ENCODE data around the gene DCP1B. TPM values are rescaled to one million over a fixed set of nuclear protein-coding genes. Genes with fewer than 3 reads are reported as not detected.
A peak's percentile ranks its signal among the peaks of the same experiment; 100 is the strongest.

DCP1B gene
- total and polyA plus RNA-seq, 4 donors, result 3.5 to 5.5 (median 4.6) TPM

DNA sequence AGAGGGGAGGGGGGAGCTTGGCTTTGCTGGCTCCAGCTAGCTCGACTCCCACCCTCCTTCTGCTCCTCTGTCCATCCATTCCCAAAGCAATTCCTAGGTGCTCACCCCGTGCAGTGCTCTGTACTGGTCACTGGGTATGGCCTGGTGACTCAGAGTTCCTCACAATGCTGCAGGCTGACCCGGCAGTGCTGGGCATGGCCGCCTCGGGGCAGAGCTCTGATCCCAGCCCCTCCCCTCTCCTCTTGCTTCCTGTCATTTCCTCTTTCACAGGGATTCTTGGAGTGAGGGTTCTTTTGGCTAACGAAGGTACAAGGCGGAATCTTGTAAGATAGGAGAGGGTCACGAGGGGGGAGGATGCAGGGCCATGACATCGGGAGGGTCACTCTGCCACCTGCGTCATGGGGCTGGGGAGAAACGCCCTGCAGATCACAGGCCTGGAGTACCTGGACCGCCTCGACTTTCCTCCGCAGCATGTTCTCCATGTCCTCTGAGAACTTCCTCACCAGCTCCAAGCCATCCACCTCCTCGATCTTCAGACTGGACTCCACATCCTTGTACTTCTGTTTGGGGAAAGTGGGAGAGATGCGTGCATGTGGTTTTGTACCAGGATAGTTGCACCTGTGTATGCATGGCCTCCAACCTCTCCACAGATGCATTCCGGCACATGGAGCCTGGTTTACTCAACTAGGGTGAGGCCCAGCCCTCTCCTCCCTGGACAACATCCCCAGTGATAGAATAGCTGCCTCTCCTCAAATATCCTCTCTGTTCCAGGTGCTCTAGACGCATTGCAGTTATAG, 91.5 kb downstream of the DCP1B start:
- TF ChIP-seq FOXA1 (IDR thresholded peaks at IDR 0.05), result no peak
- TF ChIP-seq YY1 (IDR thresholded peaks at IDR 0.05), result no peak
- no peak for TF ChIP-seq RAD21 (IDR thresholded peaks at IDR 0.05)
- TF ChIP-seq HNF4G (IDR thresholded peaks at IDR 0.05), result no peak
- TF ChIP-seq, protein P1, sequence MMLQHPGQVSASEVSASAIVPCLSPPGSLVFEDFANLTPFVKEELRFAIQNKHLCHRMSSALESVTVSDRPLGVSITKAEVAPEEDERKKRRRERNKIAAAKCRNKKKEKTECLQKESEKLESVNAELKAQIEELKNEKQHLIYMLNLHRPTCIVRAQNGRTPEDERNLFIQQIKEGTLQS (IDR thresholded peaks at IDR 0.05), result no peak
- Histone ChIP-seq H3K4me3 (ENCODE audit: low read depth in 1 of 3, low read length in 3 of 3) (no peak overlapping the region), H3K4me1 (ENCODE audit: control insufficient read depth in 4 of 4, insufficient read depth in 4 of 4, low read length in 3 of 4) (no peaks in the 10 kb centered on the region), H3K9me3 (ENCODE audit: control insufficient read depth in 4 of 4, low read length in 3 of 4) (no peaks in the 10 kb centered on the region), H3K9ac (ENCODE audit: low read depth in 1 of 2, low read length in 2 of 2) (no peak overlapping the region), H3K27me3 (ENCODE audit: control insufficient read depth in 4 of 4, insufficient read depth in 4 of 4, low read length in 3 of 4) (peaks cover 0 to 3% (median 0%) of the 10 kb centered on the region in 4 donors), H3K36me3 (ENCODE audit: control insufficient read depth in 4 of 4, insufficient read depth in 3 of 4, low read depth in 1 of 4, low read length in 3 of 4) (no peaks in the 10 kb centered on the region), H3K27ac (ENCODE audit: low read depth in 1 of 2, low read length in 2 of 2) (no peak overlapping the region)
- DNase-seq (ENCODE audit: low spot score), result peak; percentile 28
- 81% methylated on average over 18 of the region's 18 CpGs for WGBS

DNA sequence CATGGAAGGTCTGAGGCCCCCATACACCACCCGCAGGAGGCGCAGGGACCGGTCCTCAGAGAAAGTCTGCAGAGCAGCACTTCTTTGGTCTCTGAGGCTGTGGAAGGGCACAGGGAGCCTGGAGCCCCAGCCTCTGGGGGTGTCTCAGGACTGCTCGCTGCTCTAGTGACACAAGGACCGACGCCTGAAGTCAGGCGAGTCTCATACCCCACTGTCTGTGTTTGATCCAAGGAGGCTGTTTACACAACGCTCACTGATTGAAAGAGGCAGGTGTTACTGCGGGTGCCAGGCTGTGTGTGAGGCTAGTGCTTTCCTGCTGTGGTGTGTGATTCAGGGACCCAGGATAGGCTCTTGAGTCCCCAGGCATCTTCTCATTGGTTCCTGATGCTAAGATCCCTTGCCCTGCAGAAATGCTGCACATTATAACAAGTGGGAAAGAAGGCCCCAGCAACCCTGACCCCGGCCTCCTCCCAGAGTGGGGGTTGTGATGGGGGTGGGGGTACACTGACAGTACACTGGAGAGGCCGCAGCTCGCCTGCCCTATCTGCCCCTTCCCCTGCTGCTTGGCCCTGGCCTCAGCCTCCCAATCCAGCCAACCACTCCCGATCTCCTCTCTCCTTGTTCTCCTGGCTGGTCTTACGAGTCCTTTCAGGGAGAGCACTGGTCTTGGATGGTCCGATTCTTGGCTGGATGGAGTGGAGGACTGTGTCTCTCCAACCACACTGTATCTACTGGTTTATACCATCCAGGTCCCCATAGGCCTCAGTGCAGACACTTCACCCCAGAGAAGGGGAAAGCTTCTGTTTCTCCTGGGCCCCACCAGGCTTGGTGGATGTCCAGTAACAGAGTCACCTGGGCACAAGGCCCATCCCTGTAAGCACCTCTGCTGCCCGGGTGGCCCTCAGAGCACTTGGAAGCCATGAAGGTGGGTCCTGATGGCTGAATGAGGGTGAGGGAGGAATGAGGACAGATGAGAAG, 92.4 kb downstream of the DCP1B start:
- 85% methylated on average over 16 of the region's 16 CpGs for WGBS
- Histone ChIP-seq H3K4me1 (ENCODE audit: control insufficient read depth in 4 of 4, insufficient read depth in 4 of 4, low read length in 3 of 4) (no peaks in the 10 kb centered on the region), H3K36me3 (ENCODE audit: control insufficient read depth in 4 of 4, insufficient read depth in 3 of 4, low read depth in 1 of 4, low read length in 3 of 4) (no peaks in the 10 kb centered on the region), H3K27ac (ENCODE audit: low read depth in 1 of 2, low read length in 2 of 2) (no peak overlapping the region), H3K27me3 (ENCODE audit: control insufficient read depth in 4 of 4, insufficient read depth in 4 of 4, low read length in 3 of 4) (peaks cover 0 to 5% (median 0%) of the 10 kb centered on the region in 4 donors), H3K4me3 (ENCODE audit: low read depth in 1 of 3, low read length in 3 of 3) (no peak overlapping the region), H3K9ac (ENCODE audit: low read depth in 1 of 2, low read length in 2 of 2) (no peak overlapping the region), H3K9me3 (ENCODE audit: control insufficient read depth in 4 of 4, low read length in 3 of 4) (no peaks in the 10 kb centered on the region)
- DNase-seq (ENCODE audit: low spot score), result peak; percentile 30
- TF ChIP-seq FOXA2 (IDR thresholded peaks at IDR 0.05), result no peak

DNA sequence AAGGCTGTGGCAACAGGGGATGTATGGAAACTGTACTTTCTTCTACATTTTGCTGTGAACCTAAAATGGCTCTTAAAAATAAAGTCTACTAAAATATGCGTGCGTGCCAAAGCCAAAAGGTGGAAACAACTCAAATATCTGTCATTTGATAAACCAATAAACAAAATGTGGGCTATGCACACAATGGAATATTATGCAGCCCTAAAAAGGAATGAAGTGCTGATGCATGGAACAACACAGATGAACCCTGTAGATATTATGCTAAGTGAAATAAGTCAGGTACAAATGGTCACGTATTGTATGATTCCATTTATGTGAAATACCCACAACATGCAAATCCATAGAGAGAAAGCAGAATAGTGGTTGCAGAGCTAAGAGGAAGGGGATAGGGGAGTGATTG, 93.8 kb downstream of the DCP1B start:
- Histone ChIP-seq H3K4me3 (ENCODE audit: low read depth in 1 of 3, low read length in 3 of 3) (no peak overlapping the region), H3K36me3 (ENCODE audit: control insufficient read depth in 4 of 4, insufficient read depth in 3 of 4, low read depth in 1 of 4, low read length in 3 of 4) (no peaks in the 10 kb centered on the region), H3K27me3 (ENCODE audit: control insufficient read depth in 4 of 4, insufficient read depth in 4 of 4, low read length in 3 of 4) (peaks cover 0 to 5% (median 0%) of the 10 kb centered on the region in 4 donors), H3K4me1 (ENCODE audit: control insufficient read depth in 4 of 4, insufficient read depth in 4 of 4, low read length in 3 of 4) (no peaks in the 10 kb centered on the region), H3K27ac (ENCODE audit: low read depth in 1 of 2, low read length in 2 of 2) (no peak overlapping the region), H3K9me3 (ENCODE audit: control insufficient read depth in 4 of 4, low read length in 3 of 4) (no peaks in the 10 kb centered on the region), H3K9ac (ENCODE audit: low read depth in 1 of 2, low read length in 2 of 2) (no peak overlapping the region)
- TF ChIP-seq, protein P2, sequence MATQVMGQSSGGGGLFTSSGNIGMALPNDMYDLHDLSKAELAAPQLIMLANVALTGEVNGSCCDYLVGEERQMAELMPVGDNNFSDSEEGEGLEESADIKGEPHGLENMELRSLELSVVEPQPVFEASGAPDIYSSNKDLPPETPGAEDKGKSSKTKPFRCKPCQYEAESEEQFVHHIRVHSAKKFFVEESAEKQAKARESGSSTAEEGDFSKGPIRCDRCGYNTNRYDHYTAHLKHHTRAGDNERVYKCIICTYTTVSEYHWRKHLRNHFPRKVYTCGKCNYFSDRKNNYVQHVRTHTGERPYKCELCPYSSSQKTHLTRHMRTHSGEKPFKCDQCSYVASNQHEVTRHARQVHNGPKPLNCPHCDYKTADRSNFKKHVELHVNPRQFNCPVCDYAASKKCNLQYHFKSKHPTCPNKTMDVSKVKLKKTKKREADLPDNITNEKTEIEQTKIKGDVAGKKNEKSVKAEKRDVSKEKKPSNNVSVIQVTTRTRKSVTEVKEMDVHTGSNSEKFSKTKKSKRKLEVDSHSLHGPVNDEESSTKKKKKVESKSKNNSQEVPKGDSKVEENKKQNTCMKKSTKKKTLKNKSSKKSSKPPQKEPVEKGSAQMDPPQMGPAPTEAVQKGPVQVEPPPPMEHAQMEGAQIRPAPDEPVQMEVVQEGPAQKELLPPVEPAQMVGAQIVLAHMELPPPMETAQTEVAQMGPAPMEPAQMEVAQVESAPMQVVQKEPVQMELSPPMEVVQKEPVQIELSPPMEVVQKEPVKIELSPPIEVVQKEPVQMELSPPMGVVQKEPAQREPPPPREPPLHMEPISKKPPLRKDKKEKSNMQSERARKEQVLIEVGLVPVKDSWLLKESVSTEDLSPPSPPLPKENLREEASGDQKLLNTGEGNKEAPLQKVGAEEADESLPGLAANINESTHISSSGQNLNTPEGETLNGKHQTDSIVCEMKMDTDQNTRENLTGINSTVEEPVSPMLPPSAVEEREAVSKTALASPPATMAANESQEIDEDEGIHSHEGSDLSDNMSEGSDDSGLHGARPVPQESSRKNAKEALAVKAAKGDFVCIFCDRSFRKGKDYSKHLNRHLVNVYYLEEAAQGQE (IDR thresholded peaks at IDR 0.05), result no peak
- TF ChIP-seq GABPA (IDR thresholded peaks at IDR 0.05 in 1 of 2, conservative IDR thresholded peaks at IDR 0.05 in 1 of 2) (no peak), RXRA (IDR thresholded peaks at IDR 0.05) (no peak), JUND (IDR thresholded peaks at IDR 0.05) (no peak)
- TF ChIP-seq, protein P3, sequence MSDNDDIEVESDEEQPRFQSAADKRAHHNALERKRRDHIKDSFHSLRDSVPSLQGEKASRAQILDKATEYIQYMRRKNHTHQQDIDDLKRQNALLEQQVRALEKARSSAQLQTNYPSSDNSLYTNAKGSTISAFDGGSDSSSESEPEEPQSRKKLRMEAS (IDR thresholded peaks at IDR 0.05), result no peak
- TF ChIP-seq, protein P4, sequence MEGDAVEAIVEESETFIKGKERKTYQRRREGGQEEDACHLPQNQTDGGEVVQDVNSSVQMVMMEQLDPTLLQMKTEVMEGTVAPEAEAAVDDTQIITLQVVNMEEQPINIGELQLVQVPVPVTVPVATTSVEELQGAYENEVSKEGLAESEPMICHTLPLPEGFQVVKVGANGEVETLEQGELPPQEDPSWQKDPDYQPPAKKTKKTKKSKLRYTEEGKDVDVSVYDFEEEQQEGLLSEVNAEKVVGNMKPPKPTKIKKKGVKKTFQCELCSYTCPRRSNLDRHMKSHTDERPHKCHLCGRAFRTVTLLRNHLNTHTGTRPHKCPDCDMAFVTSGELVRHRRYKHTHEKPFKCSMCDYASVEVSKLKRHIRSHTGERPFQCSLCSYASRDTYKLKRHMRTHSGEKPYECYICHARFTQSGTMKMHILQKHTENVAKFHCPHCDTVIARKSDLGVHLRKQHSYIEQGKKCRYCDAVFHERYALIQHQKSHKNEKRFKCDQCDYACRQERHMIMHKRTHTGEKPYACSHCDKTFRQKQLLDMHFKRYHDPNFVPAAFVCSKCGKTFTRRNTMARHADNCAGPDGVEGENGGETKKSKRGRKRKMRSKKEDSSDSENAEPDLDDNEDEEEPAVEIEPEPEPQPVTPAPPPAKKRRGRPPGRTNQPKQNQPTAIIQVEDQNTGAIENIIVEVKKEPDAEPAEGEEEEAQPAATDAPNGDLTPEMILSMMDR (IDR thresholded peaks at IDR 0.05; ENCODE audit: low read depth, low read length, missing input control), result no peak
- 86% methylated on average over 3 of the region's 3 CpGs for WGBS
- DNase-seq (ENCODE audit: low spot score), result no peak
